IMR-90 (cell line): ENCODE data around the gene RALGAPA1. TPM values are rescaled to one million over a fixed set of nuclear protein-coding genes. Genes with fewer than 3 reads are reported as not detected.

Experiments
- ATAC-seq: fragments of 200-7000 bp; cut with Tn5 transposase; 2 replicates; pipeline ENCODE4 v1.9.1; 2020; ENCODE audit warnings: low read depth, mild to moderate bottlenecking, moderate library complexity
- BruUV-seq: library from RNA; stranded (reverse); fragments of 400-500 nt; replicated peaks from 2 replicates; lab custom pipeline; 2021; lab: Mats Ljungman, UMichigan
- CTCF ChIA-PET: fragments of 300-600 bp; formaldehyde crosslinking; extraction: SDS; loops from one replicate; lab custom pipeline; 2021; ENCODE audit warnings: antibody characterized with exemption; lab: Yijun Ruan, JAX
- POLR2A ChIA-PET: fragments of 300-600 bp; sonication (Branson Sonifier 250); formaldehyde crosslinking; loops from one replicate; lab custom pipeline; 2022; ENCODE audit warnings: antibody characterized with exemption; ENCODE audit not compliant: unreplicated experiment; lab: Charles Lee
- DNase-seq: peaks from one replicate; pipeline ENCODE4 v3.0.0; 2013
- H2AFZ ChIP-seq: replicated peaks from 2 replicates; pipeline ENCODE3; 2013; ENCODE audit warnings: low read length, mild to moderate bottlenecking; ENCODE audit not compliant: poor library complexity
- H2AK5ac ChIP-seq: 2 replicates; pipeline ENCODE4 v1.6.1; 2013; ENCODE audit warnings: low read depth, low read length, inconsistent platforms
- H2AK9ac ChIP-seq: replicated peaks from 2 replicates; pipeline ENCODE3; 2013; ENCODE audit warnings: mild to moderate bottlenecking, low read depth, low read length, moderate library complexity; ENCODE audit not compliant: poor library complexity
- H2BK120ac ChIP-seq: 2 replicates; pipeline ENCODE4 v1.6.1; 2013; ENCODE audit warnings: low read depth, low read length, inconsistent platforms
- H2BK15ac ChIP-seq: 3 replicates; pipeline ENCODE4 v1.6.1; 2013; ENCODE audit warnings: low read depth, low read length, inconsistent platforms
- H2BK20ac ChIP-seq: 2 replicates; pipeline ENCODE4 v1.6.1; 2013; ENCODE audit warnings: low read depth, mild to moderate bottlenecking, inconsistent platforms, low read length, moderate library complexity
- H2BK5ac ChIP-seq: 2 replicates; pipeline ENCODE4 v1.6.1; 2013; ENCODE audit warnings: mild to moderate bottlenecking, low read depth, low read length, inconsistent platforms; ENCODE audit not compliant: poor library complexity, severe bottlenecking
- H3K14ac ChIP-seq: replicated peaks from 2 replicates; pipeline ENCODE4 v1.6.1; 2013; ENCODE audit warnings: low read depth, low read length, inconsistent platforms
- H3K18ac ChIP-seq: 2 replicates; pipeline ENCODE4 v1.6.1; 2013; ENCODE audit warnings: low read depth, low read length, control low read depth
- H3K23ac ChIP-seq: 2 replicates; pipeline ENCODE4 v1.6.1; 2013; ENCODE audit warnings: low read depth, low read length, inconsistent platforms
- H3K27ac ChIP-seq: 2 replicates; pipeline ENCODE4 v1.5.1; 2013; ENCODE audit warnings: mild to moderate bottlenecking, control low read depth, low read length; ENCODE audit not compliant: insufficient read depth
- H3K27me3 ChIP-seq: 2 replicates; pipeline ENCODE4 v1.6.1; 2013; ENCODE audit warnings: low read length; ENCODE audit not compliant: control insufficient read depth, insufficient read depth
- H3K36me3 ChIP-seq: 2 replicates; pipeline ENCODE4 v1.6.1; 2013; ENCODE audit warnings: low read length, mixed read lengths; ENCODE audit not compliant: control insufficient read depth, insufficient read depth
- H3K4ac ChIP-seq: 2 replicates; pipeline ENCODE4 v1.6.1; 2013; ENCODE audit warnings: low read depth, low read length, inconsistent platforms
- H3K4me1 ChIP-seq: 2 replicates; pipeline ENCODE4 v1.6.1; 2013; ENCODE audit warnings: low read length, mixed read lengths; ENCODE audit not compliant: control insufficient read depth, insufficient read depth
- H3K4me2 ChIP-seq: 2 replicates; pipeline ENCODE4 v1.6.1; 2013; ENCODE audit warnings: low read depth, mild to moderate bottlenecking, control low read depth, low read length, moderate library complexity
- H3K4me3 ChIP-seq: 2 replicates; pipeline ENCODE4 v1.5.1; 2013; ENCODE audit warnings: low read depth, mild to moderate bottlenecking, control low read depth, low read length, moderate library complexity; ENCODE audit not compliant: insufficient read depth
- H3K56ac ChIP-seq: 2 replicates; pipeline ENCODE4 v1.6.1; 2013; ENCODE audit warnings: low read length, inconsistent platforms; ENCODE audit not compliant: insufficient read depth; ENCODE audit errors: extremely low read depth
- H3K79me1 ChIP-seq, 2 experiments: 2 replicates each; pipeline ENCODE4 v1.6.1; 2013; ENCODE audit warnings: low read length in 2 of 2, inconsistent platforms in 1 of 2, low read depth in 1 of 2
- H3K9ac ChIP-seq: 2 replicates; pipeline ENCODE4 v1.6.1; 2013; ENCODE audit warnings: low read depth, low read length, control low read depth
- H3K9me1 ChIP-seq: 2 replicates; pipeline ENCODE4 v1.6.1; 2013; ENCODE audit warnings: low read length, inconsistent platforms; ENCODE audit not compliant: insufficient read depth
- H3K9me3 ChIP-seq: 2 replicates; pipeline ENCODE4 v1.6.1; 2013; ENCODE audit warnings: low read length; ENCODE audit not compliant: control insufficient read depth, insufficient read depth
- H4K20me1 ChIP-seq: 2 replicates; pipeline ENCODE4 v1.6.1; 2013; ENCODE audit warnings: low read length, inconsistent platforms; ENCODE audit not compliant: insufficient read depth
- H4K5ac ChIP-seq: 2 replicates; pipeline ENCODE4 v1.6.1; 2013; ENCODE audit warnings: mild to moderate bottlenecking, low read depth, low read length, control low read depth
- H4K8ac ChIP-seq, 2 experiments: 2 replicates each; pipeline ENCODE4 v1.6.1; 2013; ENCODE audit warnings: low read depth in 2 of 2, low read length in 2 of 2, control low read depth in 1 of 2, inconsistent platforms in 1 of 2
- H4K91ac ChIP-seq: 2 replicates; pipeline ENCODE4 v1.6.1; 2013; ENCODE audit warnings: low read depth, low read length, inconsistent platforms; ENCODE audit not compliant: insufficient read depth
- BHLHE40 ChIP-seq: fragments of 150-350 bp; IDR thresholded peaks from 2 replicates; pipeline ENCODE4 v1.6.1; 2016; ENCODE audit warnings: mild to moderate bottlenecking, low read depth, low read length
- CEBPB ChIP-seq: IDR thresholded peaks from 2 replicates; pipeline ENCODE4 v1.6.1; 2012; ENCODE audit warnings: low read depth, low read length, improper control_type of control experiment
- MAFK ChIP-seq: IDR thresholded peaks from 2 replicates; pipeline ENCODE4 v1.6.1; 2012; ENCODE audit warnings: low read depth, low read length, improper control_type of control experiment
- MAZ ChIP-seq: IDR thresholded peaks from 2 replicates; pipeline ENCODE4 v1.6.1; 2012; ENCODE audit warnings: low read depth, mild to moderate bottlenecking, low read length, improper control_type of control experiment, moderate library complexity, borderline replicate concordance
- NFE2L2 ChIP-seq: fragments of 150-350 bp; IDR thresholded peaks from 2 replicates; pipeline ENCODE4 v1.6.1; 2016; ENCODE audit warnings: low read depth, mild to moderate bottlenecking, low read length
- POLR2A ChIP-seq: IDR thresholded peaks from 2 replicates; pipeline ENCODE4 v1.6.1; 2012; ENCODE audit warnings: mild to moderate bottlenecking, low read depth, low read length
- RAD21 ChIP-seq: IDR thresholded peaks from 2 replicates; pipeline ENCODE4 v1.6.1; 2012; ENCODE audit warnings: low read length, improper control_type of control experiment
- RCOR1 ChIP-seq: IDR thresholded peaks from 2 replicates; pipeline ENCODE4 v1.6.1; 2012; ENCODE audit warnings: mild to moderate bottlenecking, low read length, improper control_type of control experiment; ENCODE audit not compliant: insufficient replicate concordance
- RFX5 ChIP-seq: IDR thresholded peaks from 2 replicates; pipeline ENCODE4 v1.8.0; 2012; ENCODE audit warnings: low read depth, mild to moderate bottlenecking, low read length, moderate library complexity
- USF2 ChIP-seq: fragments of 150-350 bp; IDR thresholded peaks from 2 replicates; pipeline ENCODE4 v1.6.1; 2017; ENCODE audit warnings: mild to moderate bottlenecking, antibody characterized with exemption, low read length, low read depth
- WGBS, 2 experiments: methylation state at CpG; one replicate each; pipeline versions ENCODE4 v1.1.5 to v1.1.7; 2013; ENCODE audit warnings: missing lambda C conversion rate in 2 of 2; ENCODE audit not compliant: insufficient read length in 1 of 2; ENCODE audit errors: extremely low coverage in 2 of 2; 5-methylcytosine and 5-hydroxymethylcytosine counted together
- dilution Hi-C: fragments of 300-500 bp; cut with HindIII; formaldehyde crosslinking; loops from one replicate; pipeline ENCODE4 v1.14.3; 2018; ENCODE audit warnings: low sequenced_read_pairs; ENCODE audit not compliant: unreplicated experiment
- in situ Hi-C: fragments of 300-500 bp; cut with MboI; formaldehyde crosslinking; loops from 3 replicates; pipeline ENCODE4 v1.14.3; 2019; ENCODE audit warnings: low sequenced_read_pairs, inconsistent platforms, mixed read lengths
- intact Hi-C: fragments of 100-400 bp; cut with micrococcal nuclease; formaldehyde crosslinking; loops from 2 replicates; pipeline ENCODE4 v1.10.0; 2022
- polyA plus RNA-seq, 3 experiments: library from polyadenylated mRNA; depleted of rRNA; stranded (reverse); fragments of >200 nt; gene quantifications; 2 replicates each; pipeline ENCODE4 v1.2.3, GENCODE V29; 2012; ENCODE audit warnings: low replicate concordance in 1 of 3
- total RNA-seq: library from RNA; depleted of rRNA; stranded (reverse); fragments of >200 nt; gene quantifications from 2 replicates; pipeline ENCODE4 v1.2.3, GENCODE V29; 2012

The RALGAPA1 gene
- total and polyA plus RNA-seq, 2 of the 4 experiments (the other 2 are of a cell fraction) = 5.1 to 25.6 TPM

GRCh38 chr14:35509846-35510245 is 299.2 kb downstream of the RALGAPA1 start:
- Histone ChIP-seq H3K14ac (no peak overlapping the region), H2BK5ac (no peak overlapping the region), H3K56ac (no peak overlapping the region), H3K4me1 (no peaks in the 10 kb centered on the region; the same call in 1 of the 2 replicates), H3K18ac (no peak overlapping the region), H4K20me1 (no peaks in the 10 kb centered on the region), H3K9me3 (no peaks in the 10 kb centered on the region), H3K79me1 (no peaks in the 10 kb centered on the region), H2BK15ac (no peak overlapping the region), H4K91ac (no peak overlapping the region), H2BK120ac (no peak overlapping the region), H3K4ac (no peak overlapping the region), H2BK20ac (no peak overlapping the region), H3K4me2 (no peak overlapping the region), H2AK5ac (no peak overlapping the region), H3K36me3 (no peaks in the 10 kb centered on the region), H3K9ac (no peak overlapping the region), H2AK9ac (no peak overlapping the region), H3K23ac (no peak overlapping the region), H3K27ac (no peak overlapping the region), H2AFZ (no peak overlapping the region), H4K5ac (no peak overlapping the region), H3K4me3 (no peak overlapping the region), H3K27me3 (no peaks in the 10 kb centered on the region; the same call in 1 of the 2 replicates), H3K9me1 (no peaks in the 10 kb centered on the region), H4K8ac (no peak overlapping the region)
- CTCF ChIA-PET = no interaction called here
- in situ Hi-C loops = no loop called here
- POLR2A ChIA-PET = no interaction called here
- TF ChIP-seq CEBPB = no peak
- TF ChIP-seq RFX5 = no peak
- TF ChIP-seq USF2 = no peak
- no peak for TF ChIP-seq POLR2A
- no peak for TF ChIP-seq RAD21
- no peak for TF ChIP-seq RCOR1
- no peak for TF ChIP-seq MAZ
- no peak for TF ChIP-seq NFE2L2
- no peak for TF ChIP-seq MAFK
- no peak for TF ChIP-seq BHLHE40
- BruUV-seq = no TSS peak
- no peak for DNase-seq
- no peak for ATAC-seq
- no CpG with 5 or more reads among the region's 2 CpGs for WGBS, 2 experiments
- intact Hi-C loops = no loop called here
- dilution Hi-C loops = no loop called here
